Activated CD8-positive, alpha-beta T cell treated with anti-CD3 and anti-CD28 coated beads for 36 hours (primary cell): Measurements from ENCODE around the gene SLC50A1. TPM values are rescaled to one million over a fixed set of nuclear protein-coding genes. Genes with fewer than 3 reads are reported as not detected.
A peak's percentile ranks its signal among the peaks of the same experiment; 100 is the strongest.

ENCODE experiments used
- ATAC-seq: fragments of 200-7000 bp; cut with Tn5 transposase; one replicate; pipeline ENCODE4 v1.10.0; 2021; ENCODE audit warnings: mild to moderate bottlenecking, moderate library complexity
- CTCF ChIA-PET: fragments of 350-600 bp; sonication (Branson Sonifier 250); formaldehyde crosslinking; loops from one replicate; lab custom pipeline; 2021; ENCODE audit warnings: antibody characterized with exemption; lab: Charles Lee
- POLR2A ChIA-PET: fragments of 350-600 bp; sonication (Branson Sonifier 250); formaldehyde crosslinking; loops from one replicate; lab custom pipeline; 2021; ENCODE audit warnings: antibody characterized with exemption; lab: Charles Lee
- DNase-seq: peaks from one replicate; pipeline ENCODE4 v3.0.0-alpha.2; 2020
- H3K27ac Mint-ChIP-seq: one replicate; pipeline ENCODE4 v1.8.0; 2021; ENCODE audit warnings: mild to moderate bottlenecking, mixed read lengths
- H3K27me3 Mint-ChIP-seq: one replicate; pipeline ENCODE4 v1.8.0; 2021; ENCODE audit warnings: mixed read lengths
- H3K36me3 Mint-ChIP-seq: one replicate; pipeline ENCODE4 v1.8.0; 2021; ENCODE audit warnings: low read depth, mixed read lengths
- H3K4me1 Mint-ChIP-seq: one replicate; pipeline ENCODE4 v1.8.0; 2021; ENCODE audit warnings: low read depth, mixed read lengths
- H3K4me3 Mint-ChIP-seq: one replicate; pipeline ENCODE4 v1.8.0; 2021; ENCODE audit warnings: mild to moderate bottlenecking, moderate library complexity, mixed read lengths
- H3K9me3 Mint-ChIP-seq: one replicate; pipeline ENCODE4 v1.8.0; 2021; ENCODE audit warnings: mixed read lengths
- intact Hi-C: fragments of 100-400 bp; cut with micrococcal nuclease; formaldehyde crosslinking; loops from one replicate; pipeline ENCODE4 v1.10.0; 2022
- total RNA-seq, 2 experiments: library from RNA; stranded (reverse); gene quantifications; one replicate each; pipeline ENCODE4 v1.2.3, GENCODE V29; 2021
- TF ChIP-seq, protein P1 (sequence below): fragments of 200-600 bp; IDR thresholded peaks from one replicate; pipeline ENCODE4 v1.8.0; 2022; ENCODE audit warnings: antibody characterized with exemption, mild to moderate bottlenecking

SLC50A1 gene
- total RNA-seq, 2 experiments from 2014 or later, result 59.7 to 64.0 TPM

DNA sequence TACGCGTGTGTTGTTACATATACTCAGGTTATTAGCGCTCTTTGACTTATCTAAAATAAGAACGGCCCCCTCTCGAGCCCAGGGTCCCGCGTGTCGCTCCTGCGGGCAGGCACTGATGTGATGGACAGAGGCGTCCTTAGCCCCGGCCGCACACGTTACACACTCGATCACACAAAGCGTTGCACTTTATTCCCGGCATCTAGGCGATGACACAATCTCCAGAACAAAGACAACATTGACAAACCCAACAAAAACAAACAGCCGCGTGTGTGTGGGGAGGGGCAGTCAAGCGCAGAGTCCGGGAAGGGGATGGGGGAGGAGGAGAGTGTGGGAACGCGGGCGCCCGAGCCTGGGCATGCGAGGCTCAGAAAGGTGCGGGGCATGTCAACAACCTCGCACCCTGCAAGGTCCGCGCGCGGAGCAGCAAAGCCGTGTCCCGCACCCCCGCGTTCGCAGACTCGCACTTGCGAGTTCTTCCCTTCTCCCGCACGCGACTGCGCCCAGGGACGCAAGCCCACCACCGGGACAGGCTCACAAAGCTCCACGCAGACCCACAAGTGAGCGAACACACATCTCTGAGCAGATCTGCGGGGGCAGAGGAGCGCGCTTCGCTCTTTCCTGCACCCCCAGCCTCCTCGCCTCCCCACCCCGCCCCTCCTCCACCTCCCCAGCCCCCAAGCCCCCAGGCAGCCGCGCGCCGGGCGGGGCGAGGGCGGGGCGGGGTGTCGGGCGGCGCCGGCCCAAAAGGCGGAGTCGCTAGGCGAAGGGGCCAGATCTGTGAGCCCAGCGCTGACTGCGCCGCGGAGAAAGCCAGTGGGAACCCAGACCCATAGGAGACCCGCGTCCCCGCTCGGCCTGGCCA is 8.3 kb upstream of the SLC50A1 start, which contains the start of gene EFNA1:
Gene EFNA1, plus strand, starts transcription at position 772 of the 862 bp plus-strand sequence. CDS start 102 bp downstream, outside the sequence.
- ChIA-PET POLR2A (interaction anchor here (0.6 to 1.2 kb wide), 2 partner anchors 8 to 46 kb away, joined by 3 read pairs; partner anchors contain the start of genes KRTCAP2 and SLC50A1), CTCF (interaction anchor here (0.9 to 1.0 kb wide), 2 partner anchors 37 to 40 kb away, joined by 3 to 5 read pairs; no protein-coding TSS in a partner anchor)
- TF ChIP-seq, protein P1, sequence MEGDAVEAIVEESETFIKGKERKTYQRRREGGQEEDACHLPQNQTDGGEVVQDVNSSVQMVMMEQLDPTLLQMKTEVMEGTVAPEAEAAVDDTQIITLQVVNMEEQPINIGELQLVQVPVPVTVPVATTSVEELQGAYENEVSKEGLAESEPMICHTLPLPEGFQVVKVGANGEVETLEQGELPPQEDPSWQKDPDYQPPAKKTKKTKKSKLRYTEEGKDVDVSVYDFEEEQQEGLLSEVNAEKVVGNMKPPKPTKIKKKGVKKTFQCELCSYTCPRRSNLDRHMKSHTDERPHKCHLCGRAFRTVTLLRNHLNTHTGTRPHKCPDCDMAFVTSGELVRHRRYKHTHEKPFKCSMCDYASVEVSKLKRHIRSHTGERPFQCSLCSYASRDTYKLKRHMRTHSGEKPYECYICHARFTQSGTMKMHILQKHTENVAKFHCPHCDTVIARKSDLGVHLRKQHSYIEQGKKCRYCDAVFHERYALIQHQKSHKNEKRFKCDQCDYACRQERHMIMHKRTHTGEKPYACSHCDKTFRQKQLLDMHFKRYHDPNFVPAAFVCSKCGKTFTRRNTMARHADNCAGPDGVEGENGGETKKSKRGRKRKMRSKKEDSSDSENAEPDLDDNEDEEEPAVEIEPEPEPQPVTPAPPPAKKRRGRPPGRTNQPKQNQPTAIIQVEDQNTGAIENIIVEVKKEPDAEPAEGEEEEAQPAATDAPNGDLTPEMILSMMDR, result no peak
- DNase-seq (peak; percentile 43), ATAC-seq (peak; percentile 59)
- Mint-ChIP-seq H3K27ac (peak within 1 kb of the TSS; percentile 34), H3K36me3 (no peaks in the 10 kb centered on the region), H3K27me3 (peaks cover 21% of the 10 kb centered on the region), H3K9me3 (no peaks in the 10 kb centered on the region), H3K4me3 (peak within 1 kb of the TSS; percentile 73), H3K4me1 (peaks cover 34% of the 10 kb centered on the region)
- intact Hi-C loops, result loop anchor here (2.0 kb wide), 1 partner anchor 45 kb away; no protein-coding TSS in a partner anchor

DNA sequence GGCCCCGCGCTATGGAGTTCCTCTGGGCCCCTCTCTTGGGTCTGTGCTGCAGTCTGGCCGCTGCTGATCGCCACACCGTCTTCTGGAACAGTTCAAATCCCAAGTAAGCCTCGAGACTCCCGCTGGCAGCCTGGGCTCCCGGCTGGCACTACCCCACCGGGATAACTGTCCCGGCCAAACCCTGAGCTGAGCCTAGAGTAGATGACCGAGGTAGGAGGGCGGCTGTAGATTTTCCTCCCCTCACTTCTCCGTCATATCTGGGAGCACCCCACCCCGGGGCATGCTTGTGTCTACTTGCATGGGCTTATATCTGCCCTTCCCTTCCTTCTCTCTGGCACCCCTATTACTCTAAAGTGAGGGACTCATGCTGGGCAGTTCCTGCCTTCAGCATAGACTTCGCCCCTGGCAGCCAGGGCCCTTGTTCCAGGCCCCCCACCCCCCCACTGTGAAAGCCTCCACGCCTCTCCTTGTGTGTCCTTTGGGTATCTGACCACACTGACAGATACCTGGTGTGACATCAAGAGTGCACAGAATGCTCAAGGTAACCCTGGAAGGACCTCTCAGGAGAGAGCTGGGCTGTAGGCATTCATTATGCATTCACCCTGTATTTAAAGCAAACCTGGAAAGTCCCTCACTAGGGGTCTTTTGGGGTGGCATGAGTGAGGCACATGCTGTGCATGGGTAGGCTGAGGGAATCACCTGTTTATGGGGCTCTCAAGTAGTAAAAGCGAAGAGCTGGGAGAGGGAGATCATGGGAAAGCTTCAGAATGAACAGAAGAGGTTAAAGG is 7.5 kb upstream of the SLC50A1 start:
- no peak for ATAC-seq
- ChIA-PET CTCF (interaction anchor here (0.6 to 5.1 kb wide), 8 partner anchors 9 to 77 kb away, joined by 3 to 31 read pairs (median 6); partner anchors contain the start of genes ADAM15 and KRTCAP2), POLR2A (interaction anchor here (0.7 to 1.3 kb wide), 5 partner anchors 12 to 145 kb away, joined by 3 to 4 read pairs (median 3); partner anchors contain the start of gene DPM3)
- peaks cover 34% of the 10 kb centered on the region for H3K4me1 Mint-ChIP-seq
- H3K36me3 Mint-ChIP-seq, result no peaks in the 10 kb centered on the region
- H3K27me3 Mint-ChIP-seq, result peaks cover 21% of the 10 kb centered on the region
- no peaks in the 10 kb centered on the region for H3K9me3 Mint-ChIP-seq
- DNase-seq, result no peak
- H3K27ac Mint-ChIP-seq, result peak overlapping the region; percentile 14
- TF ChIP-seq, protein P1, result no peak
- peak overlapping the region; percentile 73 for H3K4me3 Mint-ChIP-seq
- intact Hi-C loops, result loop anchor here (2.0 kb wide), 1 partner anchor 45 kb away; no protein-coding TSS in a partner anchor

DNA sequence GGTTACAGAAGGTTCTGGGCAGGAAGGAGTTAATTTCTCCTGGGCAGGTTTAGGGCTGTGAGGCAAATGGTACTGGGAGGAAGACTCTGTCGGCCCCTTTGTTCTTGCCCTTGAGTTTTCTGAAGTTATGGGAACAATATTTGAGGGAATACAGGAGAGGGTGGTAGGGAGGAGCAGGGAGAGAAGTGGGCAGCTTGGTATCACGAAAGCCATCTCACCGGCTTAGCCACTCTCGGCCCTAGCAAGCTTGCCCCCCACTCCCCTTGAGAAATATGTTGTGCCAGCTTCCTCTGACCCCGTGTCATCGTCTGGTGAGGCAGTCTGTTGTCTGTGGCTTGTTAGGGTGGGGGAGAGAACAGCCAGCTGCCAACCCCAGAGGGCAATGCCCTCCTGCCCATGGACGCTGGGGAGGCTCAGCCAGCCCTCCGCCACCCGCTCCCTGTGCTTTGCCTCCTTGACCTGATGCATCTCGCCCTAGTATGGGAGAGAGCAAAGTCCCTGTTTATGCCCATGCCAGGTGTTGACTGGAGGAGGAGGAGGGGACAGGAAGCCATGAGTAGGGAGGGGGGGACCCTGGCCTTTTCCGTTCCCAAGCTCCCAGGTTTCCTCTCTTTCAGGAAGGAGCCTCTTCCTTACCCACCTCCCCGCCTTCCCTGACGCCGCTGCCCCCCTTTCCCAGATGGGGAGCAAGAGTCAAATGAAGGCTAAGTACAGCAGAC is 6.7 kb upstream of the SLC50A1 start:
- ChIA-PET POLR2A (interaction anchor here (0.7 to 1.3 kb wide), 5 partner anchors 12 to 145 kb away, joined by 3 to 4 read pairs (median 3); partner anchors contain the start of gene DPM3), CTCF (interaction anchor here (0.6 to 5.1 kb wide), 8 partner anchors 8 to 78 kb away, joined by 3 to 31 read pairs (median 6); partner anchors contain the start of genes ADAM15 and KRTCAP2)
- peak overlapping the region; percentile 73 for H3K4me3 Mint-ChIP-seq
- peak; percentile 13 for ATAC-seq
- intact Hi-C loops, result no loop called here
- H3K9me3 Mint-ChIP-seq, result no peaks in the 10 kb centered on the region
- peak overlapping the region; percentile 14 for H3K27ac Mint-ChIP-seq
- peaks cover 21% of the 10 kb centered on the region for H3K27me3 Mint-ChIP-seq
- H3K36me3 Mint-ChIP-seq, result no peaks in the 10 kb centered on the region
- no peak for DNase-seq
- TF ChIP-seq, protein P1, result no peak
- peaks cover 34% of the 10 kb centered on the region for H3K4me1 Mint-ChIP-seq

DNA sequence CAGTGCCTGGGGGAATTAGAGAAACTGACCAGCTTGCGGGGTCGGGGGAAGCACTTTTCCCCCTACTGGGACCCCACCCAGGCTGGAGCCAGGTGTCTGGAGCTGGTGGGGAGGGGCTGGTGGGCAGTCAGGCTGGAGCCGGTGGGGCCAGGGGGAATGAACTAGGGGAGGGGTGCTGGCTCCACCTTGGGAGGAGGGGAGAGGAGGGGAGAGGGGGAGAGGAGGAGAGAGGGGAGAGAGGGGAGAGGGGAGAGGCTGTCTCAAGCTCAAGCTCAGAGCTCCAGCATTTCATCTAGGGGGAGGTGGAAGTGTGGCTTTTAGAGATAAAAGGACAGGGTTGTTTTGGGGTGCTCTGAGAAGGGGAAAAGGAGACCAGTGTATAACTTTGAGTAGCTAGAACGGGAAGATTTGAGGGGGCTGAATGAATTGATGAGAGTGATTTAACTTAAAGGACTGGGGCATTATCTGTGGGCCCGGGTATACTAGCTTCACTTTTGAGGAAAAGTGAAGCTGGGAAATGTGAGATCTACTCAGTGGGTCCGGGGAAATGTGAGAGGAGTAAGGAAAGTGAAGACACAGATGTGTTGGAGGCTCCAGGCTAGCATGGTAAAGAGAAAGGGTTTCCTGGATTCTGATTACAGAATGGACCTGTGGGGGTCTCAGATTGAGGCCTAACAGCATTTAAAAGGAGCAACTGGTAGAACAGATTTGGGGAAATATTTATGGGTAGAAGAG is 5.2 kb upstream of the SLC50A1 start:
- CTCF ChIA-PET, result interaction anchor here (0.6 to 5.1 kb wide), 9 partner anchors 9 to 86 kb away, joined by 3 to 31 read pairs (median 3); partner anchors contain the start of gene KRTCAP2
- Mint-ChIP-seq H3K27ac (peak overlapping the region; percentile 21), H3K27me3 (peaks cover 21% of the 10 kb centered on the region), H3K4me1 (peaks cover 41% of the 10 kb centered on the region), H3K4me3 (no peak overlapping the region), H3K36me3 (no peaks in the 10 kb centered on the region), H3K9me3 (no peaks in the 10 kb centered on the region)
- no peak for DNase-seq
- TF ChIP-seq, protein P1, result no peak
- no peak for ATAC-seq
- intact Hi-C loops, result no loop called here
- POLR2A ChIA-PET, result interaction anchor here (0.9 to 1.1 kb wide), 2 partner anchors 57 to 62 kb away, joined by 3 to 4 read pairs; no protein-coding TSS in a partner anchor
